ENCODE measurements around the gene HSPA1A. TPM values are rescaled to one million over a fixed set of nuclear protein-coding genes. Genes with fewer than 3 reads are reported as not detected.

HSPA1A gene
- total and polyA plus RNA-seq, 9 of the 15 experiments (the other 6 are each of a cell fraction or from before 2014, with no cell fraction given) = 2.2 to 273 (median 107) TPM

DNA sequence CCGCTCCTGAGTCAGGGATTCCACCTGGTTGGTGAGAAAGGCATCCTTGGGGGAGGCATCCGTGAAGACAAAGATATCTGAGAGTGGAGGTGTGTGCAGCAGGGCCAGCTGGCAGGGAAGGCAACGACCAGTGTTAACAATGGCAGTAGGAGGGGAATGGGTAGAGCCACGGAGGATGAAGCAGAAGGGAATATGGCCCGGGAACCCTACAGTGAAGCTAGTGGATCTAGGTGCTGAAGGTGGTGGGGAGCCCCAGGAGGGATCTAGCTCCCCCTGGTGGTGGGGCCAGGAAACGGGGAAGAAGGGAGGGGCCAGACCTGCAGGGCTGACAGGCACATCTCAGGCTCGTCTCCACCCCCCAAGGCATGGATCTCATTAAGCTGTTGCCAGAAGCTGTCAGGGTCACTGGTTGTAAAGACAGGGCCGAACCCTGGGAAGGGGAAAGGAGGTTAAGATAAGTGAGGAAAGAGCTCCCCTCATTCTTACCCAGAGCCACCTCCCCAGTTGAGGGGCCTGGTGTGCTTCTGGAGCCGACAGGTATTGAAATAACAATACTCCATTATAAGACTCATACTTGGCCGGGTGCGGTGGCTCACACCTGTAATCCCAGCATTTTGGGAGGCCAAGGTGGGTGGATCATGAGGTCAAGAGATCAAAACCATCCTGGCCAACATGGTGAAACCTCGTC, 45.5 kb upstream of the HSPA1A start (continued):
- TF ChIP-seq SMAD3 (CRISPR knock-in tag; conservative IDR thresholded peaks at IDR 0.05) (peak; percentile 60; the same call in 1 of the 2 replicates), ZNF766 (CRISPR knock-in tag; conservative IDR thresholded peaks at IDR 0.05) (peak; percentile 56; the same call in 1 of the 2 replicates), CBFA2T3 (IDR thresholded peaks at IDR 0.05) (no peak; the same call in 1 of the 2 replicates), BRD4 (IDR thresholded peaks at IDR 0.05) (0 out of 2 replicates have a peak, but pooled peaks have one; percentile 58), CCAR2 (IDR thresholded peaks at IDR 0.05; ENCODE audit: low read depth, low read length) (0 out of 2 replicates have a peak, but pooled peaks have one; percentile 78), ZNF212 (CRISPR knock-in tag; IDR thresholded peaks at IDR 0.05) (no peak), NONO (IDR thresholded peaks at IDR 0.05; ENCODE audit: low read depth in 2 of 2, low read length in 1 of 2) (no peak), ZNF780A (CRISPR knock-in tag; IDR thresholded peaks at IDR 0.05) (no peak), SMAD2 (IDR thresholded peaks at IDR 0.05; ENCODE audit: low read depth, low read length) (no peak), TFAM (CRISPR knock-in tag; conservative IDR thresholded peaks at IDR 0.05) (no peak), FOXK2 (conservative IDR thresholded peaks at IDR 0.05 in 1 of 2, IDR thresholded peaks at IDR 0.05 in 1 of 2; ENCODE audit: low read depth in 2 of 2) (peak; percentile 37 to 40; a peak in 1 of 4 replicates), RBM22 (IDR thresholded peaks at IDR 0.05; ENCODE audit: low read depth, low read length, poor library complexity, severe bottlenecking) (no peak), C11orf30 (IDR thresholded peaks at IDR 0.05; ENCODE audit: low read depth) (no peak), ZNF407 (IDR thresholded peaks at IDR 0.05; ENCODE audit: low read depth) (no peak), POLR3A (IDR thresholded peaks at IDR 0.05; ENCODE audit: borderline replicate concordance, extremely low read depth, insufficient read depth, insufficient read length) (no peak), PTBP1 (IDR thresholded peaks at IDR 0.05; ENCODE audit: low read depth, low read length) (0 out of 2 replicates have a peak, but pooled peaks have one; percentile 40)
- TF ChIP-seq, protein P1, sequence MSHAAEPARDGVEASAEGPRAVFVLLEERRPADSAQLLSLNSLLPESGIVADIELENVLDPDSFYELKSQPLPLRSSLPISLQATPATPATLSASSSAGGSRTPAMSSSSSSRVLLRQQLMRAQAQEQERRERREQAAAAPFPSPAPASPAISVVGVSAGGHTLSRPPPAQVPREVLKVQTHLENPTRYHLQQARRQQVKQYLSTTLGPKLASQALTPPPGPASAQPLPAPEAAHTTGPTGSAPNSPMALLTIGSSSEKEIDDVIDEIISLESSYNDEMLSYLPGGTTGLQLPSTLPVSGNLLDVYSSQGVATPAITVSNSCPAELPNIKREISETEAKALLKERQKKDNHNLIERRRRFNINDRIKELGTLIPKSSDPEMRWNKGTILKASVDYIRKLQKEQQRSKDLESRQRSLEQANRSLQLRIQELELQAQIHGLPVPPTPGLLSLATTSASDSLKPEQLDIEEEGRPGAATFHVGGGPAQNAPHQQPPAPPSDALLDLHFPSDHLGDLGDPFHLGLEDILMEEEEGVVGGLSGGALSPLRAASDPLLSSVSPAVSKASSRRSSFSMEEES (CRISPR knock-in tag; IDR thresholded peaks at IDR 0.05) = no peak
